Measurements from ENCODE around the gene EML3. TPM values are rescaled to one million over a fixed set of nuclear protein-coding genes. Genes with fewer than 3 reads are reported as not detected.
A peak's percentile ranks its signal among the peaks of the same experiment; 100 is the strongest.

The EML3 gene
- total and polyA plus RNA-seq, 2 of the 8 experiments (the other 6 are each of a cell fraction or from before 2014, with no cell fraction given), result 19.2 to 29.9 TPM

DNA sequence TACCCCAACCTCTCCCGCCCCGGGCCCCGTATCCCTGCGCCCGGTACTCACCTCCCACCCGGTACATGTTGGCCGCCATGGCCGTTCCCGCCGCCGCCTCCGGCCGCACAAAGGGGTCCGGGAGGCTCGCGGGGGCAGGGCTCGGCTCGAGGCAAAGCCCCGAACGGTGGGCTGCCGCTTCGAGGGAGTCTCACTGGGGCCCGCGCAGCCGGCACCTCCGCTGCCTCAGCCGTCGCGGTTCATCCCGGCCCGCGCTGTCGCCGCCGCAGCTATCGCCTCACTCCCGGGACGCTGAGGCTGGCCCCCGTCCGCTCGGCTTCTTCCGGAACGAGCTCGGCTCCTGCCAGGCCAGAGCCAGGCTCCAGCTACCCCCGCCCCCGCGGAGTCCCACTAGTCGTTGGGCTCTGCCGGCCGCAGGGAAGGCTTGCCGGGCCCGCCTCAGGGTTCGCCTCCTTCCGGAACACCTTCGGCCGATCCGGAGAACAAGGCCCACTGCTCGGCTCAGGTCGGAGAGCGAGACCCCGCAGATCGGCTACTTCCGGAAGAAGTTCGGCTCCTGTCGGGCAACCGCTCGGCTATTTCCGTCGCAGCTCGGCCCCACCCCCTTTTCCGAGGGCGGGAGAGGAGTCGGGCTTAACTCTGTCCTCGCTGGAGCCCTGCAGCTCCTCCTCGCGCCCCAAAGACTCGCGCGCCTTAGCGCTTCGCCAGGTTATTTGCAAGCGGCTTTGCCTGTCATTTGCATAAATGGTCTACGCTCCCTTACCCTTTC is 11.0 kb downstream of the EML3 start, which contains the start of gene MTA2 (continued):
- TF ChIP-seq, protein P1, sequence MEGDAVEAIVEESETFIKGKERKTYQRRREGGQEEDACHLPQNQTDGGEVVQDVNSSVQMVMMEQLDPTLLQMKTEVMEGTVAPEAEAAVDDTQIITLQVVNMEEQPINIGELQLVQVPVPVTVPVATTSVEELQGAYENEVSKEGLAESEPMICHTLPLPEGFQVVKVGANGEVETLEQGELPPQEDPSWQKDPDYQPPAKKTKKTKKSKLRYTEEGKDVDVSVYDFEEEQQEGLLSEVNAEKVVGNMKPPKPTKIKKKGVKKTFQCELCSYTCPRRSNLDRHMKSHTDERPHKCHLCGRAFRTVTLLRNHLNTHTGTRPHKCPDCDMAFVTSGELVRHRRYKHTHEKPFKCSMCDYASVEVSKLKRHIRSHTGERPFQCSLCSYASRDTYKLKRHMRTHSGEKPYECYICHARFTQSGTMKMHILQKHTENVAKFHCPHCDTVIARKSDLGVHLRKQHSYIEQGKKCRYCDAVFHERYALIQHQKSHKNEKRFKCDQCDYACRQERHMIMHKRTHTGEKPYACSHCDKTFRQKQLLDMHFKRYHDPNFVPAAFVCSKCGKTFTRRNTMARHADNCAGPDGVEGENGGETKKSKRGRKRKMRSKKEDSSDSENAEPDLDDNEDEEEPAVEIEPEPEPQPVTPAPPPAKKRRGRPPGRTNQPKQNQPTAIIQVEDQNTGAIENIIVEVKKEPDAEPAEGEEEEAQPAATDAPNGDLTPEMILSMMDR (IDR thresholded peaks at IDR 0.05; ENCODE audit: control extremely low read depth in 1 of 3, insufficient read depth in 1 of 3, low read depth in 1 of 3, low read length in 3 of 3), result no peak
- TF ChIP-seq KDM1A (IDR thresholded peaks at IDR 0.05; ENCODE audit: borderline replicate concordance, low read length), result no peak
- TF ChIP-seq SP1 (IDR thresholded peaks at IDR 0.05; ENCODE audit: low read depth, low read length), result 0 out of 2 replicates have a peak, but pooled peaks have one; percentile 32
- TF ChIP-seq PHF8 (conservative IDR thresholded peaks at IDR 0.05; ENCODE audit: low read depth, low read length), result peak; percentile 75
